Fibroblast of mammary gland (primary cell): Measurements from ENCODE around the gene CHST13.
"Not testable (repeated sequence)": the region's sequence is repeated elsewhere in the genome, so short reads cannot be mapped to it uniquely, and the experiment has no call there.

Experiments used
- DNase-seq: peaks from one replicate; pipeline ENCODE4 v3.0.0-alpha.2; 2010; ENCODE audit warnings: low read depth
- H3K4me3 ChIP-seq: 2 replicates; pipeline ENCODE4 v1.5.1; 2011; ENCODE audit warnings: low read depth, mild to moderate bottlenecking, low read length, moderate library complexity; ENCODE audit not compliant: control insufficient read depth
- TF ChIP-seq, protein P1 (sequence below): conservative IDR thresholded peaks from 2 replicates; pipeline ENCODE4 v1.5.1; 2011; ENCODE audit warnings: low read depth, low read length, inconsistent platforms; ENCODE audit not compliant: control insufficient read depth, insufficient read depth

Gene CHST13

GRCh38 chr3:126573492-126574117, 49.6 kb downstream of the CHST13 start:
- H3K4me3 ChIP-seq: no peak overlapping the region
- no peak for DNase-seq
- TF ChIP-seq, protein P1, sequence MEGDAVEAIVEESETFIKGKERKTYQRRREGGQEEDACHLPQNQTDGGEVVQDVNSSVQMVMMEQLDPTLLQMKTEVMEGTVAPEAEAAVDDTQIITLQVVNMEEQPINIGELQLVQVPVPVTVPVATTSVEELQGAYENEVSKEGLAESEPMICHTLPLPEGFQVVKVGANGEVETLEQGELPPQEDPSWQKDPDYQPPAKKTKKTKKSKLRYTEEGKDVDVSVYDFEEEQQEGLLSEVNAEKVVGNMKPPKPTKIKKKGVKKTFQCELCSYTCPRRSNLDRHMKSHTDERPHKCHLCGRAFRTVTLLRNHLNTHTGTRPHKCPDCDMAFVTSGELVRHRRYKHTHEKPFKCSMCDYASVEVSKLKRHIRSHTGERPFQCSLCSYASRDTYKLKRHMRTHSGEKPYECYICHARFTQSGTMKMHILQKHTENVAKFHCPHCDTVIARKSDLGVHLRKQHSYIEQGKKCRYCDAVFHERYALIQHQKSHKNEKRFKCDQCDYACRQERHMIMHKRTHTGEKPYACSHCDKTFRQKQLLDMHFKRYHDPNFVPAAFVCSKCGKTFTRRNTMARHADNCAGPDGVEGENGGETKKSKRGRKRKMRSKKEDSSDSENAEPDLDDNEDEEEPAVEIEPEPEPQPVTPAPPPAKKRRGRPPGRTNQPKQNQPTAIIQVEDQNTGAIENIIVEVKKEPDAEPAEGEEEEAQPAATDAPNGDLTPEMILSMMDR: no peak

GRCh38 chr3:126577261-126577660, 53.3 kb downstream of the CHST13 start:
- no peak overlapping the region for H3K4me3 ChIP-seq
- TF ChIP-seq, protein P1: no peak
- DNase-seq: no peak

DNA sequence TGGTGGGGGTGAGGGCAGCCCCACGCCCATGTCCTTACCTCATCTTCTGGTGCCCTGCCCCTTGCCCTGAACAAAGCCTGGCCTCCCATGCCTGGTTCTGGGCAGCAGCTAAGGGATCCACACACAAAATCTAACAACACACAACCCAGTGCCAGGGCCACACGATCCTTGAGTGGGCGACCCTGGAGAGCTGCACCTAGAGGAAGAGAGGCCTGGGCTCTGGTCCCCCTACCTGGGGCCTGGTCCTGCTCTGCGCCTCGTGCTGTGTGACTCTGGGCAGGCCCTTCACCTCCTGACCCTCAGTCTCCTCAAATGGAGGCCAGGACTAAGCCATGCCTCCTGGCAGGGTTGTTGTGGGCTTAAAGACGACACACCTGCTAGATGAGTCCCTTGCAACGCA, 54.7 kb downstream of the CHST13 start:
- DNase-seq: no peak
- H3K4me3 ChIP-seq: no peak overlapping the region
- TF ChIP-seq, protein P1: no peak

DNA sequence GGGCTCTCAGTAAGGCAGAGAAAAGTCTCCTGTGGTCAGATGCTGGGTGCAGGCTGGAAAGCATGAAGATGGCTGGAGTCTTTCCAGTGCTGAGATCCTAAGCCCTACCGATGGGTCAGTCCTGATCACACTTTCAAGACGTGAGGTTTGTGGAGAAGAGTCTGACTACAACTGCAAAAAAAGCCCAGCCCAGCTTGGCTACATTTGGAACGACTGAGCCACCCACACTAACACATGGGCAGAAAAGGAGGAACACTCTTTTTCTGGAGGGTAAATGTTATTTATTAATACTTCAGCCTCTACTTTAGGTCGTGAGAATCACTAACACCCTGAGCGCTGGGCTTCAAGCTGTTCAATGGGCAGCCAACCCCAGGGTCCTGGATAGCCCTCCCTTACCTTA, 56.8 kb downstream of the CHST13 start:
- no peak for DNase-seq
- TF ChIP-seq, protein P1: no peak

GRCh38 chr3:126581569-126581968, 57.6 kb downstream of the CHST13 start:
- DNase-seq: no peak
- TF ChIP-seq, protein P1: no peak
- no peak overlapping the region for H3K4me3 ChIP-seq

More for the DNA sequence above, 56.8 kb downstream of the CHST13 start:
- no peak overlapping the region for H3K4me3 ChIP-seq

GRCh38 chr3:126582311-126582710, 58.4 kb downstream of the CHST13 start:
- TF ChIP-seq, protein P1: no peak

DNA sequence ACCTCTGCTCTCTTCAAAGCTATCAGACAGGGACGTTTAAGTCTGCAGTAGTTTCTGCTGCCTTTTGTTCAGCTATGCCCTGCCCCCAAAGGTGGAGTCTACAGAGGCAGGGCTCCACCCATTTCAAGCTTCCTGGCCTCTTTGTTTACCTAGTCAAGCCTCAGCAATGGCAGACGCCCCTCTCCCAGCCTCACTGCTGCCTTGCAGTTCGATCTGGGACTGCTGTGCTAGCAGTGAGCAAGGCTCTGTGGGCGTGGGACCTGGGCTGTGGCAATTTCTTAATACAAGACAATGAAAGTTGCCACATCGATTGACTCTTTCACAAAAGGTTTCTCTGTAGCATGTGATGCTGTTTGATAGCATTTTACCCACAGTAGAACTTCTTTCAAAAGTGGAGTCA, 67.6 kb downstream of the CHST13 start:
- DNase-seq, H3K4me3 ChIP-seq: not testable (repeated sequence)

More at GRCh38 chr3:126582311-126582710, 58.4 kb downstream of the CHST13 start:
- H3K4me3 ChIP-seq: no peak overlapping the region
- DNase-seq: no peak
